PC-3 (cell line): Measurements from ENCODE around the gene SRRM3. TPM values are rescaled to one million over a fixed set of nuclear protein-coding genes. Genes with fewer than 3 reads are reported as not detected.
A peak's percentile ranks its signal among the peaks of the same experiment; 100 is the strongest.

ENCODE experiments used
- ATAC-seq: fragments of 200-7000 bp; cut with Tn5 transposase; 2 replicates; pipeline ENCODE4 v1.9.1; 2020; ENCODE audit warnings: mild to moderate bottlenecking, moderate library complexity
- BruUV-seq: library from RNA; stranded (reverse); fragments of 400-500 nt; replicated peaks from 2 replicates; lab custom pipeline; 2021; lab: Mats Ljungman, UMichigan
- CTCF ChIA-PET: fragments of 300-600 bp; sonication (Branson Sonifier 250); formaldehyde crosslinking; loops from one replicate; lab custom pipeline; 2022; ENCODE audit warnings: antibody characterized with exemption; lab: Charles Lee
- POLR2A ChIA-PET: fragments of 300-600 bp; sonication (Branson Sonifier 250); formaldehyde crosslinking; loops from one replicate; lab custom pipeline; 2022; ENCODE audit warnings: antibody characterized with exemption; ENCODE audit not compliant: unreplicated experiment; lab: Charles Lee
- DNase-seq: peaks from one replicate; pipeline ENCODE4 v3.0.0-alpha.2; 2015
- H2AFZ ChIP-seq: fragments of 300-600 bp; sonication (generic); 2 replicates; pipeline ENCODE4 v1.6.0; 2016; ENCODE audit warnings: antibody characterized with exemption, low read length
- H3F3A ChIP-seq: fragments of 300-600 bp; sonication (generic); one replicate; pipeline ENCODE4 v1.6.0; 2017; ENCODE audit warnings: antibody characterized with exemption, low read length, control low read depth, mild to moderate bottlenecking; ENCODE audit not compliant: unreplicated experiment
- H3K27ac ChIP-seq: fragments of 300-600 bp; sonication (generic); 2 replicates; pipeline ENCODE4 v1.5.1; 2016; ENCODE audit warnings: mild to moderate bottlenecking, low read length
- H3K27me3 ChIP-seq: fragments of 300-600 bp; sonication (generic); 2 replicates; pipeline ENCODE4 v1.6.1; 2016; ENCODE audit warnings: low read length, mixed read lengths
- H3K36me3 ChIP-seq: fragments of 300-600 bp; sonication (generic); 2 replicates; pipeline ENCODE4 v1.6.1; 2016; ENCODE audit warnings: low read depth, mixed run types, low read length, mixed read lengths
- H3K4me1 ChIP-seq: fragments of 300-600 bp; sonication (generic); 2 replicates; pipeline ENCODE4 v1.5.1; 2016; ENCODE audit warnings: low read length; ENCODE audit not compliant: insufficient read depth
- H3K4me2 ChIP-seq: fragments of 300-600 bp; sonication (generic); 2 replicates; pipeline ENCODE4 v1.6.0; 2016; ENCODE audit warnings: low read length
- H3K4me3 ChIP-seq: fragments of 300-600 bp; sonication (generic); 2 replicates; pipeline ENCODE4 v1.5.1; 2016; ENCODE audit warnings: mild to moderate bottlenecking, low read length, mixed read lengths
- H3K79me2 ChIP-seq: fragments of 300-600 bp; sonication (generic); 2 replicates; pipeline ENCODE4 v1.6.1; 2017; ENCODE audit warnings: low read length, mixed read lengths
- H3K9ac ChIP-seq: fragments of 300-600 bp; sonication (generic); 2 replicates; pipeline ENCODE4 v1.6.0; 2016; ENCODE audit warnings: mild to moderate bottlenecking, low read length
- H3K9me2 ChIP-seq: fragments of 300-600 bp; sonication (generic); replicated peaks from 2 replicates; pipeline ENCODE4 v1.6.1; 2016; ENCODE audit warnings: mixed run types, low read length, mixed read lengths
- H3K9me3 ChIP-seq: fragments of 300-600 bp; sonication (generic); 2 replicates; pipeline ENCODE4 v1.6.1; 2016; ENCODE audit warnings: low read length, mixed read lengths
- H4K20me1 ChIP-seq: fragments of 300-600 bp; sonication (generic); 2 replicates; pipeline ENCODE4 v1.6.1; 2016; ENCODE audit warnings: low read length, mixed read lengths
- CTCF ChIP-seq: fragments of 300-600 bp; sonication (generic); conservative IDR thresholded peaks from 2 replicates; pipeline ENCODE4 v1.5.1; 2017; ENCODE audit warnings: antibody characterized with exemption, low read depth, mild to moderate bottlenecking, low read length
- EZH2 ChIP-seq: fragments of 300-600 bp; sonication (generic); IDR thresholded peaks from one replicate; pipeline ENCODE4 v1.6.1; 2017; ENCODE audit warnings: antibody characterized with exemption, mild to moderate bottlenecking, low read length; ENCODE audit not compliant: unreplicated experiment
- EZH2phosphoT487 ChIP-seq: fragments of 300-600 bp; sonication (generic); IDR thresholded peaks from 2 replicates; pipeline ENCODE4 v1.6.1; 2018; ENCODE audit warnings: mild to moderate bottlenecking, antibody characterized with exemption, low read length, borderline replicate concordance
- intact Hi-C: fragments of 100-400 bp; cut with micrococcal nuclease; formaldehyde crosslinking; loops from 2 replicates; pipeline ENCODE4 v1.9.0; 2023
- total RNA-seq: library from RNA; depleted of rRNA; stranded (reverse); fragments of >200 nt; gene quantifications from 2 replicates; pipeline ENCODE4 v1.2.3, GENCODE V29; 2014

SRRM3 gene
- total RNA-seq, 1 experiment from 2014 or later = 0.66 TPM

GRCh38 chr7:76189276-76189675 lies 12.4 kb upstream of the SRRM3 start:
- H3K9me2 ChIP-seq = no peaks in the 10 kb centered on the region
- H3K27me3 ChIP-seq = no peaks in the 10 kb centered on the region
- ATAC-seq (no peak), DNase-seq (no peak)
- POLR2A ChIA-PET = no interaction called here
- no peaks in the 10 kb centered on the region for H4K20me1 ChIP-seq
- H3K9me3 ChIP-seq = no peaks in the 10 kb centered on the region
- no peaks in the 10 kb centered on the region for H3F3A ChIP-seq
- H3K4me3 ChIP-seq = no peak overlapping the region
- H3K9ac ChIP-seq = no peak overlapping the region
- H3K79me2 ChIP-seq = no peaks in the 10 kb centered on the region
- no peak for TF ChIP-seq EZH2
- no peak for TF ChIP-seq CTCF
- TF ChIP-seq EZH2phosphoT487 = no peak
- H3K27ac ChIP-seq = no peak overlapping the region
- no TSS peak for BruUV-seq
- CTCF ChIA-PET = no interaction called here
- intact Hi-C loops = no loop called here
- H3K4me1 ChIP-seq = no peaks in the 10 kb centered on the region
- H2AFZ ChIP-seq = no peak overlapping the region
- H3K36me3 ChIP-seq = no peaks in the 10 kb centered on the region
- no peak overlapping the region for H3K4me2 ChIP-seq

GRCh38 chr7:76191783-76192240 lies 9.9 kb upstream of the SRRM3 start:
- Histone ChIP-seq H3K27ac (no peak overlapping the region), H3K9me3 (no peaks in the 10 kb centered on the region), H3K9ac (no peak overlapping the region), H3K36me3 (no peaks in the 10 kb centered on the region), H3F3A (no peaks in the 10 kb centered on the region), H3K27me3 (no peaks in the 10 kb centered on the region), H3K4me1 (no peaks in the 10 kb centered on the region), H4K20me1 (no peaks in the 10 kb centered on the region), H3K79me2 (no peaks in the 10 kb centered on the region), H3K4me3 (no peak overlapping the region), H2AFZ (no peak overlapping the region), H3K4me2 (no peak overlapping the region), H3K9me2 (no peaks in the 10 kb centered on the region)
- intact Hi-C loops = no loop called here
- DNase-seq (peak; percentile 53), ATAC-seq (peak; percentile 62; the same call in 1 of the 2 replicates)
- ChIA-PET CTCF (no interaction called here), POLR2A (no interaction called here)
- BruUV-seq = no TSS peak
- no peak for TF ChIP-seq CTCF
- no peak for TF ChIP-seq EZH2
- no peak for TF ChIP-seq EZH2phosphoT487

GRCh38 chr7:76193466-76193865 lies 8.2 kb upstream of the SRRM3 start:
- ATAC-seq (peak; percentile 43; the same call in 1 of the 2 replicates), DNase-seq (no peak)
- no peaks in the 10 kb centered on the region for H4K20me1 ChIP-seq
- no peak overlapping the region for H3K27ac ChIP-seq
- BruUV-seq = no TSS peak
- H2AFZ ChIP-seq = no peak overlapping the region
- no peaks in the 10 kb centered on the region for H3K36me3 ChIP-seq
- no peaks in the 10 kb centered on the region for H3K79me2 ChIP-seq
- H3K9me3 ChIP-seq = no peaks in the 10 kb centered on the region
- no peaks in the 10 kb centered on the region for H3K4me1 ChIP-seq
- H3K9ac ChIP-seq = no peak overlapping the region
- ChIA-PET CTCF (no interaction called here), POLR2A (no interaction called here)
- no peaks in the 10 kb centered on the region for H3K9me2 ChIP-seq
- no peaks in the 10 kb centered on the region for H3F3A ChIP-seq
- no peak overlapping the region for H3K4me2 ChIP-seq
- no peak overlapping the region for H3K4me3 ChIP-seq
- TF ChIP-seq EZH2 (no peak), CTCF (no peak), EZH2phosphoT487 (no peak)
- intact Hi-C loops = no loop called here
- H3K27me3 ChIP-seq = no peaks in the 10 kb centered on the region
